GM18499 (cell line): ENCODE results near the gene SLC10A1.
"Not testable (repeated sequence)": the region's sequence is repeated elsewhere in the genome, so short reads cannot be mapped to it uniquely, and the experiment has no call there.

Experiments used
- ATAC-seq: cut with Tn5 transposase; IDR thresholded peaks from one replicate; pipeline ENCODE4 v1.9.1; 2021; ENCODE audit warnings: moderate number of reproducible peaks; ENCODE audit not compliant: insufficient read depth, unreplicated experiment

The SLC10A1 gene

DNA sequence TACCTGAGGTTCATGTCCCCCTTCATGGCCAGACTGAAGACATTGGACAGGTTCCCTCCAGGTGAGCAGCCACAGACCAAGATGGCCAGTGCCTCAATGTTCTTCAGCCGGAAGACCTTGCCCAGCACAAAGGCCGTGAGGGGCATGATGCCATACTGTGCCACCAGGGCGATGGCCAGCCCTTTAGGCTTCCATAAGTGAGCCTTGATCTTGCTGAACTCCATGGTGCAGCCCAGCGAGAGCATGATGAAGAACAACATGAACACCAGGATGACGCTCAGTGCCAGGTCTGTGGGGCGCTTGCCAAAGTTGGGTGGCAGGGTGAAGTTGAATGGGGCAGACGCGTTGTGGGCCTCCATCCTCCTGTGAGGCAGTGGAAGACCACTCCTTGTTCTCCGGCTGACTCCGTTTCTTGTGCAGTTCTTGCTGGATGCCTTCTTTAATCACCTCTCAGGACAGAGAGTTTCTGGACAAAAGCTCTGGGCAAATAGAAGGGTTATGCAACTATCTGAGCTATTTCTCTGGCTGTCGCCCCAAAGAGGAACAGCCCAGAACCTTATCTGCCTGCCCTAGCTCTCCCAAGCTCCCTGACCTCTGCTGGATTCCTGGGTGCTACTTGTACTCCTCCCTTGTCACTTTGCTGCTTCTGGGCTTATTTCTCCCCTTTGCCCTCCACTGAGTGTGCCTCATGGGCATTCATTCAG is at the start of gene SLC10A1:
Gene SLC10A1, minus strand, starts transcription at position 445 of the 704 bp plus-strand sequence. Its CDS starts 86 bp downstream, at position 359.
- no peak for ATAC-seq

DNA sequence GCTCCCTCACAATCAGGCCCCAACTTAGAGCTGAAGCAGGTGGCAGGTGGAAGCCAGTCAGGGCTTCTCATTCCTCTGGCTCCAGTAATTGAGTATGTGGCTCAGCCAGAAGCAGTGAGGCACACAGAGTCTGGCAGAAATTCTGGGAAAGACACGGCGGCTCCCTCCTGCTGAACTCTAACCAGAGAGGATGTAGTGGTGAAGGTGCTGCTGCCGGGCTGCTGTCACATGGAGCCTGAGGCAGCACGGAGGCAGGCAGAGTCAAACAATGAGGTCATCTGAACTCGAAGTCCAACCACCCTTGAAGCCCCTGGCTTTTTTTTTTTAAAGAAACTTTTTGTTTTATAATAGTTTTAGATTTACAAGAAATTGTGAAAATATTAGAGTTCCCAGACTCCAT is 48.7 kb upstream of the SLC10A1 start:
- no peak for ATAC-seq

GRCh38 chr14:69845050-69845581 is 48.1 kb upstream of the SLC10A1 start:
- ATAC-seq, result no peak

- no peak for ATAC-seq
Measured at GRCh38 chr14:69844171-69844570, 47.1 kb upstream of the SLC10A1 start.

GRCh38 chr14:69842686-69843420 is 45.8 kb upstream of the SLC10A1 start:
- ATAC-seq, result no peak

GRCh38 chr14:69841656-69842055 is 44.6 kb upstream of the SLC10A1 start:
- ATAC-seq, result no peak

- no peak for ATAC-seq
Measured at GRCh38 chr14:69839661-69840060, 42.6 kb upstream of the SLC10A1 start.

GRCh38 chr14:69838881-69839416 is 41.9 kb upstream of the SLC10A1 start:
- ATAC-seq, result no peak

GRCh38 chr14:69828879-69829278 is 31.8 kb upstream of the SLC10A1 start:
- no peak for ATAC-seq

GRCh38 chr14:69828354-69828753 is 31.3 kb upstream of the SLC10A1 start:
- no peak for ATAC-seq

GRCh38 chr14:69827560-69827959 is 30.5 kb upstream of the SLC10A1 start:
- no peak for ATAC-seq

DNA sequence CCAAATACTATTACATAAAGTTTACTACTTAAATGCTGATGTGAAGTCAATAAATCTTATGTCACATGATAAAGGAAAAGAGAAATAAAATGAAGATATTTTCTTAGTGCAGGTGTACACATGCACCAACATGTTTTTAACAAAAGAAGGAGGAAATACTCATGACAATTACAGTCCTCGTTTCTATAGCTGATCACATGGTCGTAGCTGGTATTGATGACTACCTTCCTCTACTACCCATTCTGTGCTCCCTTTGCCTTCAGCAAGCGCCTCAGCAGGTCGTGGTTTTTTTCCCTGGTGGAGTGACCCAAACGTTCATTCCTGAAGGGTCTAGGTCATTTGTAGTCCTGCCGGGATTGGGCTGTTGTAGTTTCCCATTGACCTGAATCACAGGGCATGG is 25.4 kb upstream of the SLC10A1 start:
- ATAC-seq, result no peak

- no peak for ATAC-seq
Measured at GRCh38 chr14:69820991-69821390, 23.9 kb upstream of the SLC10A1 start.

DNA sequence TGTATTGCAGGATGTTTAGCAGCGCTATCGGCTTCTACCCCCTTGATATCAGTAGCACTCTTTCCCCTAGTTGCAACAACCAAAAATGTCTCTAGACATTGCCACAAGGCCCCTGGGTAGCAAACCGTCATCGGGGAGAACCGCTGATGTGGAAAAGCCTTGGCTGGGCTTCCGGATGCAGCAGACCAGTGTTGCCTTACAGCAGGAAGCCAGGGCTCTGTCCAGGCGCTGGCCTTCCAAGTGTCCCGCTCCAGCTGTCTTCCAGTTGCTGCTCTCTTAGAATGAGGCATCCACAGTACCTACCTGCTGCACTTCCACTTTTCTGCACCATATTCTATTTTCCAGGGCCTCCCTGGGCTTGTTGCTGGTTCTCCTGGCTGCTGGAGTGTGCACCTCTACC is 22.6 kb upstream of the SLC10A1 start:
- no peak for ATAC-seq

GRCh38 chr14:69818758-69819191 is 21.7 kb upstream of the SLC10A1 start:
- no peak for ATAC-seq

DNA sequence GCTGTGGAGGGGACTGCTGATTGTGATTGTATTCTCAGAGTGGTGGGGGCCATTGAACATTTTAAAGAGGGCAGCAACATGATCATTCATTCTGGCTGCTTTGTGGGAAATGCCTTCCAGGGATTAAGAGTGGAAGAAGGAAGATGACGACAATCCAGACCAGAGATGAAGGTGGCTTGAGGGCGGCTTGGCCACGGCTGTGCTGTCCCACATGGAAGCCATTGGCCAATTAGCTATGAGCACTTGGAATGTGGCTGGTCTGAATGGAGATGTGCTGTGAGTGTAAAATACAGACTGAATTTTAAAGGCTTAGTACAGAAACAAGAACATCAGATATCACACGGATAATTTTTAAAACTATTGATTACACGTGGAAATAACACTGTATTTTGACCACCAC is 19.2 kb upstream of the SLC10A1 start:
- no peak for ATAC-seq

DNA sequence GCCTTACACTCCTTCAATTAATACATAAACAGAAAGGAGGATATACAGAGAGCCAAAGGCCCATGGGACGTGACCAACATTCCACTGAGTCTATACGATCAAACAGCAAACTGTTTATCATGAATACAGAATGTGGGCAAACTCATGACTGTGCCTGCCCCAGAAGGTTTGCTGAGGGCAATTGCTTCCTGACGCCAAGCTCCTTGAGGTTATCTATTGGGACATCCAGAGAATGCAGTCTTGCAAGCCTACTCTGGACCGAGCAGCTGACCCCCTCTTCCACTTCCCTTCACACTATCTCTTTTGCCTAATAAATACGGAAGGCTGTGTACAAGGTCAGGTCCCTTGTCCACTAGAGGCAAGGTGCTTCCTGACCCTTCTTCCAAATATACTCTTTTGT is 18.5 kb upstream of the SLC10A1 start:
- no peak for ATAC-seq

GRCh38 chr14:69814397-69814796 is 17.4 kb upstream of the SLC10A1 start:
- ATAC-seq, result no peak

DNA sequence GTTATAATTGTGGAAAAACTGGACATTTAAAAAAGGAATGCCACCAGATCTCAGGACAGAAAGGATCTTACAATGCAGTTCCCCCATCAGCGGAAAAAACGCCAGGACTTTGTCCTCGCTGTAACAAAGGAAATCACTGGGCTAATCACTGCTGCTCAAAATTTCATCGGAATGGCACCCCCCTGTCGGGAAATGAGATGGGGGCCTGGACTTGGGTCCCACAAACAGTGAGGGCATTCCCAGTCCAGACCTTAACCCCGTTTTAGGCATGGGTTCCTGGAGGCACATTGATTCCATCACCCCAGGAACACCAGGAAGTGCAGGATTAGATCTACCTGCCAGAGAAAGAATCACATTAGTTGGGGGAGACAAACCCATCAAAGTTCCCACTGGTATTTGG is 16.3 kb upstream of the SLC10A1 start:
- not testable (repeated sequence) for ATAC-seq

DNA sequence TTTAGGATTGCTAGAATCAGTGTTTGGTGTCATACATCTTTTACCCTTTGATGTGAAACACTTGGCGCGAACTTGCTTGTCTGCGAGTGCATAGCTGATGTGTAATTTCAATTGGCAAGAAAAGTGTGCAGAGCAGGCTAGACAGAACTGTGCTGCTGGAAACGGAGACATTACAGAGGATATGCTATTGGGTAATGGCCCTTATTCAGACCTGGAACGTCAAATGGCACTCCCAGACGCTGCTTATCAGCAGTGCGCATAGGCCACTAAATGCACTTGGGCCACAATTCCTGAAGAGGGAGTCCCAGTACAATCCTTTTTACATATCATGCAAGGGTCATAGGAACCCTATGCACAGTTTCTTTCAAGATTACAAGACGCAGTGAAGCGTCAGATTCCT is 15.7 kb upstream of the SLC10A1 start:
- ATAC-seq, result no peak

DNA sequence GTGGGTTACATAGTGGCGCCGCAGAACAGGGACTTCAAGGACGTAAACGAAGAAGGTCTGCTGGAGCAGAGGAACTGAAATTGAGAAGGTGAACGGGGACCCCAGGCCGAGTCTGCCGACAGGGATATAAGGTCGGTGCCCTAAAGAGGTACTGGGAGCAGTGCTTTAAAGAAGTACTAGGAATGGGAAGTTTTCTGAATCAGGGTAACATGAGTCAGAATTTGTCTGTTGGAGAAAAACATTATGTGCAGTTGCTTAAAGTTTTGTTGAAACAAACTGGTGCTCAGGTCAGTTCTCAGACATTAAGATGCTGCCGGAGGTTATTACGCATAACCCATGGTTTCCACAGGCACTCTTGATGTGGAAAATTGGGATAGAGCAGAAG is 14.8 kb upstream of the SLC10A1 start:
- ATAC-seq, result no peak
